Stimulated activated CD4-positive, alpha-beta T cell treated with anti-CD3 and anti-CD28 coated beads, TNF-alpha, amount 100 ng/mL, for 24 hours (primary cell): Measurements from ENCODE around the gene DOHH.
"Not testable (repeated sequence)": the region's sequence is repeated elsewhere in the genome, so short reads cannot be mapped to it uniquely, and the experiment has no call there.

Experiments used
- DNase-seq, 3 experiments: peaks; one replicate each; pipeline ENCODE4 v3.0.0-alpha.2; 2020; ENCODE audit warnings: low read depth in 3 of 3

DOHH gene

DNA sequence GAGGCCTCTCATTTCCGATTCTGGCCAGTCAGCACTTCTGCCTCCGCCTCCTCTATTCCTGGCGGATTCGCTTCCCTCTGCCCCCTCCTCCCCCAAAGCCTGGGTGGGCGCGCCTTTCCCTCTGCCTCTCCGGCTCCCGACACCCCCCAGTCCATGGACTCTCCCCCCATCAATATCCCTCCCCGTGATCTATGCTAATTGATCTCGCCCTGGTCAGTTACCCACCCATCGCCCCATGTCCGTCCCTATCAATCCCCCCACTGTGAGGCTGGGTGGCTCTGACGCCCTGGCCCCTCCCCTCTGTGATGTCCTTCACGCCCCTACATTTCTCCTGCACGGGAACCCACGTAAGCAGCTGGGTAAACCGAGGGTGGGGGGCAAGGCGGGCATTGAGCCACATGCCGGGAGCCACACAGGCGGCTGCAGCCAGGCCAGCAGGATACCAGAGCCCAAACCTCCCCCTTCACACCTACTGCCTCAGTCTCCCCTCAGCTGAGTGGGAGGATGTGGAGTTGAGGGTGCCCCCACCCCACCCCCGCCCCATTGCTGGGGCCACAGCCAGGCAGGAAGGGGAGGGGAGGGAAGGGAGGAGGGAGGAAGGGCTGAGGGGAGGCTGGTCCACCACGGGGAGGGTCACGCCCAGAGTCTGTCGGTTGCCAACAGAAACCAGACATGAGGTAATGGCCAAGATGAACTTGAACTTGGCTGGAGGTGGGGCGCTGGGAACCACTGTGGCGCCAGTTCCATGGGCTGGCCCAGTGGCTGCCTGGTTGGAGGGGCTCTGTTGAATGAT is 41.2 kb downstream of the DOHH start:
- DNase-seq: no peak

DNA sequence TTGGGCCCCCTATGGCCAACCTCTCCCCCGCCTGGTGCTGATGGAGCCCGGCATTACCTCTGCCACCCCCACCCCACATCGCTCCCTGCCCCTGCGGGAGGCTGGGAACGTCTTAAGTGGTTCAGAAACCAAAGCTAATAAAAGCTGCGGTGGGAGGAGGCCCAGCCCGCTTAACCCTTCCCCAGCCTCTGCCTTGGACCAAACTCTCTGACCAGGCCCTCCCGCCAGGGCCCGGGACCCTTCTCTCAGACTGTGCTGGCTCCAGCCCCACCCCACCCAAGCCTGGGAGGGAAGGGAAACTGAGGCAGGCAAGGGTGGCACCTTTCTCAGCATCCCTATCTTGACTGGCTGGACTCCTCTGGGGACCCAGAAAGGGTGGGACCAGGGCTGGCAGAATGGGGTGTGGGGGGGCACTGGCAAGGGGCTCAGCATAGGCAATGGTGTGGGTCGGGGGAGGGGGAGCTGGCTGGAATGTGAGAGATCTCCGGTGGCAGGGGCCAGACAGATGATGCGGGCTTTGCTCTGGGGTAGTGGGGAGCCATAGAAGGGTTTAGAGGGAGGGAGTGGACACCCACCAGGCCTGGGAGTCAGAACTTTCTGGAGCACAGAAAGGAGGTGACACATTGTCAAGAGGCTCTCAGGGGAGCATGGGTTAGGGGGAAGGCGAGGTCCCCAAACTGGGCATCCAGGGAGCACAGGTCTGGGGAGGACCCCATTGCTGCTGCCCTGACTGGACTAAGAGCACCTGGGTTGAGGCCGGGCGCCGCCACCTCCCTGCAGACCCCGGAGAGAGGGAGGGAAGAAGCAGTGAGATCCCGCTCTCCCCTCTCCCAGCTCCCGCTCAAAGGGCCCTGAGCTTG is 42.0 kb downstream of the DOHH start:
- DNase-seq: no peak

DNA sequence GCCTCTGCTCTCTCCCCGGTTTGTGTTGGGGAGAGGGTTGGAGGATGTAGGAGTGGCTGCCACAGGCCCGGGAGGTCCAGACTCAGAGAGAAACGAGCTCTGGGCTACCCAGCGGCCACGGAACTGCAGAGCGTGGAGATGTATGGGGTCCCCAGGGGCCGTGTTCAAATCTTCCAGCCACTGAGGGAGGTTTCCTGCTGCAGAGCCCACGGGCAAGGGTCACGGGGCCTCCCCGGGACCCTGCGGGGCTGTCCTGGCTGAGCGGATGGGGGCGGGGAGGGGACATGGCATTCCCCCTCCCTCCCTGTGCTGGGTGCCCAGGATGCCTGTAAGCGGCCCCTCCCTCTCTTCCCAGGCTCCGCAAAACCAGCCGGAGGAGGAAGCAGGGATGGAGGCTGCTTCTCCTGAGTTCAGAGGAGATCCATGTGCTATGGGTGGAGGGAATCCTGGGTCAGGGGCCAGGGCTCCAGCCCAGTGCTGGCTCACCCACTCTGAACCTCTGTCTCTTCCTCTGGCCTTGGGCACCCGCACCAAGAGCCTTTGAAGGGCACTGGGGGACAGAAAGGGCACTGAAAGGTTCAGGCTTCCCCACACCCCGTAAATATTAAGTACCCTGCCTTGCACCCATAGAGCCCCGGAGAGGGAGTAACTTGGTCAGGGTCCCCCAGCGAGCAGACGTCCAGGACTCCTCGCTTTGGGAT is 42.8 kb downstream of the DOHH start:
- DNase-seq: no peak

DNA sequence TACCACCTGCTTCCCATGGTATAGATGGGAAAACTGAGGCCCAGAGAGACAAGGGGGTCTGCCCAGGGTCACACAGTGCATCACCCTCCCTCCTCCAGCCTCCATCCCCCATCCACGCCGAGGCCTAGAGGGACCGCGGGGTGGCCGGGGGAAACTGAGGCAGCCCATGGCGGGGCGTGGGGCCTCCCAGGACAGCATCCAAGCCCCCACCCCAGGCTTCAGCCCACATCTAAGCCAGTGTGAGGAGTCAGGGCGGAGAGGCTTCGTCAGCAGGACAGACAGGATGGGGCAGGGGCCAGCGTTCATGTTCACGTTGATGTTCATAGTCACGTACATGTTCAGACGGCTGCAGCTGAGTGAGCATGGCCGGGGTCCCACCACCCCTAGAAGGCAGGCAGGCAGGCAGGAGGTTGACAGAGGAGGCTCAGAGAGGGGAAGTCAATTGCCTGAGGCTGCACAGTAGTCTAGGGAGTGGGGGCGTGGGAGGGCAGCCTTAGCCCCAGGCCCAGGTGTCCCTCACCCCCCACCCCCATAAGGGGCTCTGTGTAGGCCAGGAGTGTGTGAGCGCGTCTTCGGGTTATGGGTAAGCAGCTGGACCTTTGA is 43.4 kb downstream of the DOHH start:
- DNase-seq: no peak

DNA sequence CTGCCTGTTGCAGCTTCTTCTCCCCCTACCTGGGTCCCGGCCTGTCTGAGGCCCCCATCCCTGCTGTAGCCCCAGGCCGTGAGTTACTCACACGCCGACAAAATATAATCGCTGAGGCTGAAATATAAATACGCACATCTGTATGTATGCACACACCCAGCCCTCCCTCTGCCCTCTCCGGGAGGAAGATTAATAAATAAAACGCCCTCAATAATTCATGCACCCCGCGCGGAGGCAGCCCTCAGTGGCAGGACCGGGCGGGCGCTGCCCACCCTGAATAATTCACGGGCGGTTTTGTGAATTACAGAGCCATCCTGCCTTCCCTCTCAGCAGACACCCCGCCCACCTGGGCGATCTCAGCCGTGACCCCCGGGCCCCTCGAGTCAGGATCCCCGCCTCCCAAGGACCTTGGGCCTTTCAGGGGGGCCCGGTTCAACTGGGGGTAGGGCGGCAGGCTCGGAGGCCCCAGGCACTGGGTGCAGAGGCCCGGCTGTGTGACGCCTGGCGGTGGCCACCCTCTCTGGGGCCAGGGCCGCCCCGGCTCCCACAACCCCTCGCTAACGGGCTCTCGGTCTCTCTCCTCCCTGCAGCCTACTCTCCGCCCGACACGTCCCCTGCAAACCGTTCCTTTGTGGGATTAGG is 44.4 kb downstream of the DOHH start:
- no peak for DNase-seq

DNA sequence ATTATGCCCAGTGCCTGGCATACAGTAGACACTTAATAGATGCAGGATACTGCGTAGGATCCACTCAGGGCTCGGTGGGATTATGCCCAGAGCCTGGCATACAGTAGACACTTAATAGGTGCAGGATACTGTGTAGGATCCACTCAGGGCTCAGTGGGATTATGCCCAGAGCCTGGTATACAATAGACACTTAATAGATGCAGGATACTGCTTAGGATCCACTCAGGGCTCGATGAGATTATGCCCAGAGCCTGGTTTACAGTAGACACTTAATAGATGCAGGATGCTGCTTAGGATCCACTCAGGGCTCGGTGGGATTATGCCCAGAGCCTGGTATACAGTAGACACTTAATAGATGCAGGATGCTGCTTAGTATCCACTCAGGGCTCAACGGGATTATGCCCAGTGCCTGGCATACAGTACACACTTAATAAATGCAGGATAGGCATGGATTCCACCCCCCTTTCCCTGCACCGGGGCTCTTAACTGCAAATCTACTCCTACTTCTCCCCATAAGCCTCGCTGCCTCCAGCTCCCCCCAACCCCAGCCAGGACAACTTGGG is 45.0 kb downstream of the DOHH start:
- no peak for DNase-seq

DNA sequence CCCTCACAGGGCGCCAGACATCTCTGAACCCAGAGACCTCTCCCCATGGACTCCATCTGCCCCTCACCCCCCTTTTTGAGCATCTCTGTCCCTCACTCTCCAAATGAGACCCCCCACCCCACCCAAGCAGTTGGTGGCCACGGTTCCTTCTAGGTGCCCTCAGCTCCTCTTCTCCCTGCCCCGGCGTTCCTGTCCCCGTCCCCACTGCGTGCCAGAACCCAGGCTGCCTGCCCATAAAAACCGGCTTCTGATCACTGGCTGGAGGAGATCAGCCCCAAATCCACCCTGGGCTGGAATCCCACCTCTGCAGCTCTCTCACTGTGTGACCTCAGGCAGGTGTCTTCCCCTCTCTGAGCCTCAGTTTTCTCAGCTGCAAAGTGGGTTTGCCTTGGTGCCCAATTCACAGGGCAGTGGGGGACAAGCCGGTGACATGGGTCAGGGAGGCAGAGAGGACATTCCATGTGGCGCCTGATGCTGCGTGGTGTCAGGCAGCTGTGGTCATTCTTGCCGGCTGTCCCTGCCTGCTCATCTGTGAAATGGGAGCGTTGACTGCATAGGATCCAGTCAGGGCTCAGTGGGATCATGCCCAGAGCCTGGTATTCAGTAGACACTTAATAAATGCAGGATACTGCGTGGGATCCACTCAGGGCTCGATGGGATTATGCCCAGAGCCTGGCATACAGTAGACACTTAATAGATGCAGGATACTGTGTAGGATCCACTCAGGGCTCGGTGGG is 45.6 kb downstream of the DOHH start:
- DNase-seq: no peak

DNA sequence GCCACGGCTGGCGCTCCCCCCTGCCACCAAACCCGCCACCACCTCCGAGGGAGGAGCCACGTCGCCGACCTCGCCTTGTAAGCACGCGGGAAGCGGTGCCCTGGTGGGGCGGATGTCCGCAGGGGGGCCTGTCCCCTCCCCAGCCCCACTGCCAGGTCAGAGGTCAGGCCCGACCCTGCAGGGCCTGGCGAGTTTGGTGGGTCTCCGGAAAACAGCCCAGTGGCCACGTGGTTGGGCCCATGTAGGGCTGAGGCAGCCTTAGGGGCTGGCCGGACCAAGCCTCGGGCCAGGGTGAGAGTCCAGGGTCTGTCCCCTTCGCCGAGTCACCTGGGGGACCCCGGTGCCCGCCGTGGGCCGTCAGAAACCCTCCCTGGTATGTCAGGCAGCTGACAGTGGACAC is 46.6 kb downstream of the DOHH start:
- no peak for DNase-seq

DNA sequence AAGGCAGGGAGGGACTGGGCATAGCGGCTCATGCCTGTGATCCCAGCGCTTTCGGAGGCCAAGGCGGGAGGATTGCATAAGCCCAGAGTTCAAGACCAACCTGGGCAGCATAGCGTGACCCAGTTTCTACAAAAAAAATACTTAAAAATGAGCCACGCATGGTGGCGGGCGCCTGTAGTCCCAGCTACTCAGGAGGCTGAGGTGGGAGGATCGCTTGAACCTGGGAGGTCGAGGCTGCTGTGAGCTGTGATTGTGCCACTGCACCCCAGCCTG is 47.6 kb downstream of the DOHH start:
- DNase-seq: not testable (repeated sequence)

DNA sequence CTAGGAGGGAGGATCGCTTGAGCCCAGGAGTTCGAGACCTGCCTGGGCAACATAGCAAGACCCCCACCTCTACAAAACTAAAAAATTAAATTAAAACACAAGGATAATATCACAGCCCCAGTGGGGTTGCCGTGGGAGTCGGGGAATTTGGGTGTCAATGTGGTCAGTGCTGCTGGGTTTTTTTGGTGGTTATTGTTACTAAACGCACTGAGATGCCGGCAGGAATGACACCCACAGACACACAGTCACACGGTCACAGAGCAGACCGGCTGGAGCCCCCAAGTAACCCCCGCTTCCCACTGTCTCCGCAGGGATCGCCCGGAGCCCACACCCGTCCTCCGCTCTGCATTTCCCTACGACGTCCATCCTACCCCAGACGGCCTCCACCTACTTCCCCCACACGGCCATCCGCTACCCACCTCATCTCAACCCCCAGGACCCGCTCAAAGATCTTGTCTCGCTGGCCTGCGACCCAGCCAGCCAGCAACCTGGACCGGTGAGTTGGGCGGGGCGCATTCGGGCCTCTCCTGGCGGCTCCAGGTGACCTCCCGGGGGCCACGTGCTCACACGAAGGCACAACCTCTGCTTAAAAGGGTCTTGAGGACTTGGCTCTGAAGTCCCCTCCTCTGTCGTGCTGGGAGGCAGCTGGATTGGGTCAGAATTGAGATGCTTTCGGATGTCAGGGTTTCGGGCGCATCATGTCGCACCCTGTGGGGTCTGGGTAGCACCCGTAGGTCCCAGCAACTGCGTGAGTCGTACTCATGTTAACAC is 48.1 kb downstream of the DOHH start:
- no peak for DNase-seq

DNA sequence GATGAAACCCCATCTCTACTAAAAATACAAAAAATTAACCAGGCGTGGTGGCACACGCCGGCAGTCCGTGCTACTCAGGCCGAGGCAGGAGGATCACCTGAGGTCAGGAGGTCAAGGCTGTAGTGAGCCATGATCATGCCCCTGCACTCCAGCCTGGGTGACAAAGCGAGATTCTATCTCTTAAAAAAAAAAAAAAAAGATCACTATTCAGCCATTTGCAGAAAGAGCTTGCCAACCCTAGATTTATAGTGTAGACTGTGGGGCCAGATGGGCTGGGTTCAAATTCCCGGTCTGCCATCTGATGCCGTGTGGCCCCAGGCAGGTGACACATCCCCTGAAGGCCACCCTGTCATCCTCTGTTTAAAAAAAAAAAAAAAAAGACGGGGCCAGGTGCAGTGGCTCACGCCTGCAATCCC is 49.0 kb downstream of the DOHH start:
- DNase-seq: no peak

DNA sequence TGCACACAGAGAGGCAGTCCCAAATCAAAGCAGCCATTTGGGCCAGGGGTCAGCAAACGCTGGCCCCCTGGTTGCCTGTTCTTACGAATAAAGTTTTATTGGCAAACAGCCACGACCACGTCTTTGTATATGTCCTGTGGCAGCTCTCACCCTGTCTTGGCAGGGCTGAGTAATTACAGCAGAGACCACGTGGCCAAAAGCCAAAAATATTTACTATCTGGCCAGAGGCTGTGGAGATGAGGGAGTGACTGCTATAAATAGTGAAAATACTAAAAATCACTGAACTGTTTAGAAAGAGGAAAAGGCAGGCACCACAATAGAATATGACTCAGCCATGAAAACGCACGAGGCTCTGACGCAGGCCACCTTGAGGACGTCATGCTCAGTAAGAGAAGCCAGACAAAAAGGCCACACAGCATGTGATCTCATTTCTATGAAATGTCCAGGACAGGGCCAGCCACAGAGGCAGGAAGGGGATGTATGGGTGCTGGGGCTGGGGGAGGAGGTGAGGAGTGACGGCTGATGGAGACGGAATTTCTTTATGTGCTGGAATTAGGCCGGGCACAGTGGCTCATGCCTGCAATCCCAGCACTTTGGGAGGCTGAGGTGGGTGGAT is 49.6 kb downstream of the DOHH start:
- DNase-seq: no peak

DNA sequence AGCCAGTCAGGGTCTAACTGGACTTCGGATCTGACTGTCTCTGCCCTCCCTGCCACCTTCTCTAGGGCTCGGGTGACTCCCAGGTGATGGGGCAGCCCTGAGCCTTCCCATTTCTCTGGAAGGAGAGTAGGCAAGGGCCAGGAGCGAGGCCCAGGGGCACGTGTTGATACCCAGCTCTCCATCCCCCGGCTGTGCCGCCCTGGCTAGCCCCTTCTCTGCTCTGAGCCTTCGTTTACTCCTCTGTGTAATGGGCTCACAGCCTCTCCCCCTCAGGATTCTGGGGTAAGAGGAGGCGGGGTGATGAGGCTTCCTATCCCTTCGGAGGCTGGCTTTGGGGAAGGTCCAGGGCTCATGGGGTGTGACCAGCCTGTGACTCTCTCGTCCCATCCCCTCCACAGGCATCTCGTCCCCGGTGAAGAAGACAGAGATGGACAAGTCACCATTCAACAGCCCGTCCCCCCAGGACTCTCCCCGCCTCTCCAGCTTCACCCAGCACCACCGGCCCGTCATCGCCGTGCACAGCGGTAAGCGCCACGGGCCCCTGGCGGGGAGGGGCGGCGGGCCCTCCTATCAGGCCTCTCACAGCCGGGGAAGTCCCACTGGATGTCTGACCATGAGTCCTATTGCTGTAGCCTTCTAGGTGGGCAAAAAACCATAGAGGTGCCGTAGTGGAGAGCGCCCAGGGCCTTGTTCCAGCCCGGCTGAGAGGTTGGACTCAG is 51.7 kb downstream of the DOHH start:
- DNase-seq: no peak

DNA sequence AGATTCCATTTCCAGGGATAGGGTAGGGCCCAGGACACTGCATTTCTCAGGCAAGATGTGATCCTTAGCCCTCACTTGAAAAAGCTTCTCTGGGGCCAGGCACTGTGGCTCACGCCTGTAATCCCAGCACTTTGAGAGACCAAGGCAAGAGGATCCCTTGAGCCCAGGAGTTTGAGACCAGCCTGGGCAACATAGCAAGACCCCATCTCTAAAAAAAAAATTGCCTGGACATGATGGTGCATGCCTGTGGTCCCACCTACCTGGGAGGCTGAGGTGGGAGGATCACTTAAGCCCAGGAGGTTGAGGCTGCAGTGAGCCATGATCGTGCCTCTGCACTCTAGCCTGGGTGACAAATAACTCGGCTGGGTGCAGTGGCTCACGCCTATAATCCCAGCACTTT is 53.8 kb downstream of the DOHH start:
- DNase-seq: not testable (repeated sequence)

DNA sequence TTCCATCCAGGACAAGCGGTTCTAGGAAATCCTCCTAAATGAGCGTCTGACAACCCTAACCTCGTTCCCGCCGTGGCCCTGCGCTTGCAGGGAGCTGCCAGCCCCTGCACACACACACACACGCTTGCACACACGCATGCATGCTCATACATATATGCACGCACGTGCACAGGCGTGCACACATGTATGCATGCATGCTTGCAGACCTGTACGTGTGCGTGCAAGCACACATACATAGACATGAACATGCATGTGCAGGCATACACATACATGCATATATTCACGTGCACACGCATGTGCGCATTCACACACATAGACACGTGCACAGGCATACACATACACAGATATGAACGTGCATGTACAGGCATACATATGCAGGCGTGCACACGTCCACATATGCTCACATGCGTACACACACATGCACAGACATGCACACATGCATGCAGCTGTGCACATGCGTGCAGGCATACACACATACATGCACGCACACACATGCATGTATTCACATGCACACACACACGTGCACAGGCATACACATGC is 55.7 kb downstream of the DOHH start:
- DNase-seq: no peak

DNA sequence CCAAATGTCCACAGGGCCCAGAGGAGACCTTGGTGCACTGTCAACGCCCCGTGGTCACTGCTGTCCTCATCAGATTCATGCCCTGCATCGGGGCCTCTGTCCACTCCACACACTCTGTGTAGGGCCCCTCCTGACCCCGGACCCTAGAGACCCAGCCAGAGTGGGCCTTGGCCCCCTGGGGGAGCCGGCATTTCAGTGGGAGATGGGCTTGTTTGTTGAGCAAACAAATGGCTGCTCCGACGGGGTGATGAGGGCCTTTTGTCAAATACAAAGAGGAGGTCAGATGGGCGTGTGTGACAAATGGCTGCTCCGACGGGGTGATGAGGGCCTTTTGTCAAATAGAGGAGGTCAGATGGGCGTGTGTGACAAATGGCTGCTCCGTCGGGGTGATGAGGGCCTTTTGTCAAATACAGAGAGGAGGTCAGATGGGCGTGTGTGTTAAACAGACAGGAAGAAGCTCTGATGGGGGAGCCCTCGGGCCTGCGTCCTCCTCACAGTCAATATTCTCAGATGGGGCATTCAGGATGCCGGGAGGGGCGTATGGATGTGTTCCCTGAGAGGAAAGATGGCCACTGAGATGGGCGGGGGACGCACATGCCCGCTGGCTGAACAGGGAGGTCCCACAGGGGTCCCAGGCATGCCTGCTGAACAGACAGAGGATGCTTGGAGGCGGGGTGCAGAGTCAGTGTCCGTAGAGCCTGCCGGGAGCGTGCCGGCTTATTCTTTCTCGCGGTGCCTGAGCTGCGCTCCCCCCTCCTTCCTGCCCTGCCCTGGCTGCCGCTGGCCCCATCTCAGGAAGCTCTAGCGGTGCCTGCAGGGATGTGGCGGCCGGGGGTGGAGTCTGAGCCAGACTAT is 56.4 kb downstream of the DOHH start:
- no peak for DNase-seq

DNA sequence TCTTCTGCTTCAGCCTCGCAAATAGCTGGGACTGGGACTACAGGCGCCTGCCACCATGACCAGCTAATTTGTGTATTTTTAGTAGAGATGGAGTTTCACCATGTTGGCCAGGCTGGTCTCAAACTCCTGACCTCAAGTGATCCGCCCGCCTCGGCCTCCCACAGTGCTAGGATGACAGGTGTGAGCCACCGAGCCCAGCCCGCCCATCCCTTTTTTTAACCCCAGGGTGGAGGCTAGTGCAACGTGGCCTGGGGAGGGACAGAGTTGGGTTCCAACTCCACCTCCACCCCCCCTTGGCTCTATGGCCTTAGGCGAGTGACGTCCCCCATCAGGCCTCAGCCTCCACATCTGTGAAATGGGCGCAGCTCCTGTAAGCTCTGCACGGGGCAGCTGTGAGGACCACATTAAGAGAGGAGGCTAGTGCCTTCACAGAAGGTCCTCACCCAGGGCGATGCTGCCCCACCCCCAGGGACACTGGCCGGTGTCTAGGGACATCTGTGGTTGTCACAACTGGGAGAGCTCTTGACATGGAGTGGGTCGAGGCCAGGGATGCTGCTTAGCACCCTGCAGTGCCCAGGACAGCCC is 57.9 kb downstream of the DOHH start:
- no peak for DNase-seq
